ENCODE measurements around the gene ZMYND11. TPM values are rescaled to one million over a fixed set of nuclear protein-coding genes. Genes with fewer than 3 reads are reported as not detected.

The ZMYND11 gene
- total and polyA plus RNA-seq, 9 of the 15 experiments (the other 6 are each of a cell fraction or from before 2014, with no cell fraction given): 2.7 to 13.8 (median 8.8) TPM

DNA sequence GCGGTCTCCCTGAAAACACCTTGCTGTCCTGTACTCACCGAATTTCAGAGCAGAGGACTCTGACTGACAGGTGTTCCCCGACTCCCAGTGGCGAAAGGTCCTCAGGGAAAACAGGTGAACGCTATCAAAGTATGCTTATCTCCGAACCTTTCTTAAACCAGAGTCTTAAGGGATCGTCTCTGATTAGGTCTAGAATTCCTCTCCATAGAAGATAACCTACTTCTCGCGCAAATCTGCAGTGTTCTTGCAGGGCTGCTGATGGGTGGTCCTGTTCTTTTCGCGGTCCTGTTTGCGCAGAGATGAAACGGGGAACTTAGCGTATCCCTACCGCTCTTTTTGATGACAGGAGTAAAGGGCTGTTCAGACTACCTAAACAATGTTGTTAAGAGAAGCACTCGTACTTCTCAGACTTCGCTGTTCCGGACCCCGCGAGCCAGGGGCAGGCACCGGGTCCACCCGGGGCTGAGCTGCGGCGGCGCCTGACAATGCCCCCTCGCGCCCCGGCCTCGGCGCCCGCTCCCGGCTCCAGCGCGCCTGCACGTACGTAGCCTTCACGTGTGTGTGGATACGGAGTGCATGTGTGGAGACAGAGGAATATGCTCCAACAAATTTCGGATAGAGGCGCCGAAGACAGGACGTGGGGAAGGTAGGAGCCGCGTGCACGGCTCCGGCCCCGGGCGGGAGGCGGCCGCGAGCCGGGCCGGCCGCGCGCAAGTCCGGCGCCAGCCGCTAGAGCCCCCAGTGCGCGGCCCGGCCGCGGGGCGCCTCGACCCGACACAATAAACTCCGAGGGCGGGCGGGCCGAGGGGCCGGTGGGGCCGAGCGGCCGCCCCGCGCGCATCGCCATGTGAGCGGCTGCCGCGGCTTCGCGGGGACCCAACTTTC, 766 bp upstream of the ZMYND11 start (continued):
- TF ChIP-seq NONO (IDR thresholded peaks at IDR 0.05; ENCODE audit: low read depth in 2 of 2, low read length in 1 of 2) (no peak), ZBTB11 (CRISPR knock-in tag; IDR thresholded peaks at IDR 0.05) (no peak), ZNF324 (CRISPR knock-in tag; IDR thresholded peaks at IDR 0.05) (no peak), NRF1 (conservative IDR thresholded peaks at IDR 0.05 in 1 of 2, IDR thresholded peaks at IDR 0.05 in 1 of 2) (0 out of 4 replicates have a peak, but pooled peaks have one; percentile 14 to 38), ZNF165 (CRISPR knock-in tag; IDR thresholded peaks at IDR 0.05; ENCODE audit: borderline replicate concordance) (no peak), CTBP1 (IDR thresholded peaks at IDR 0.05; ENCODE audit: borderline replicate concordance) (no peak), RBM14 (IDR thresholded peaks at IDR 0.05; ENCODE audit: borderline replicate concordance, insufficient read depth, low read depth, low read length) (no peak), BRF2 (IDR thresholded peaks at IDR 0.05; ENCODE audit: borderline replicate concordance, insufficient read depth, insufficient read length) (no peak), EWSR1 (IDR thresholded peaks at IDR 0.05; ENCODE audit: borderline replicate concordance, low read depth, partially characterized antibody) (no peak), RCOR1 (IDR thresholded peaks at IDR 0.05; ENCODE audit: borderline replicate concordance in 1 of 2, low read depth in 2 of 2, low read length in 2 of 2) (no peak), CHD4 (IDR thresholded peaks at IDR 0.05; ENCODE audit: insufficient read depth, insufficient replicate concordance, low read depth, low read length, poor library complexity, severe bottlenecking) (no peak)
- TF ChIP-seq, protein P1, sequence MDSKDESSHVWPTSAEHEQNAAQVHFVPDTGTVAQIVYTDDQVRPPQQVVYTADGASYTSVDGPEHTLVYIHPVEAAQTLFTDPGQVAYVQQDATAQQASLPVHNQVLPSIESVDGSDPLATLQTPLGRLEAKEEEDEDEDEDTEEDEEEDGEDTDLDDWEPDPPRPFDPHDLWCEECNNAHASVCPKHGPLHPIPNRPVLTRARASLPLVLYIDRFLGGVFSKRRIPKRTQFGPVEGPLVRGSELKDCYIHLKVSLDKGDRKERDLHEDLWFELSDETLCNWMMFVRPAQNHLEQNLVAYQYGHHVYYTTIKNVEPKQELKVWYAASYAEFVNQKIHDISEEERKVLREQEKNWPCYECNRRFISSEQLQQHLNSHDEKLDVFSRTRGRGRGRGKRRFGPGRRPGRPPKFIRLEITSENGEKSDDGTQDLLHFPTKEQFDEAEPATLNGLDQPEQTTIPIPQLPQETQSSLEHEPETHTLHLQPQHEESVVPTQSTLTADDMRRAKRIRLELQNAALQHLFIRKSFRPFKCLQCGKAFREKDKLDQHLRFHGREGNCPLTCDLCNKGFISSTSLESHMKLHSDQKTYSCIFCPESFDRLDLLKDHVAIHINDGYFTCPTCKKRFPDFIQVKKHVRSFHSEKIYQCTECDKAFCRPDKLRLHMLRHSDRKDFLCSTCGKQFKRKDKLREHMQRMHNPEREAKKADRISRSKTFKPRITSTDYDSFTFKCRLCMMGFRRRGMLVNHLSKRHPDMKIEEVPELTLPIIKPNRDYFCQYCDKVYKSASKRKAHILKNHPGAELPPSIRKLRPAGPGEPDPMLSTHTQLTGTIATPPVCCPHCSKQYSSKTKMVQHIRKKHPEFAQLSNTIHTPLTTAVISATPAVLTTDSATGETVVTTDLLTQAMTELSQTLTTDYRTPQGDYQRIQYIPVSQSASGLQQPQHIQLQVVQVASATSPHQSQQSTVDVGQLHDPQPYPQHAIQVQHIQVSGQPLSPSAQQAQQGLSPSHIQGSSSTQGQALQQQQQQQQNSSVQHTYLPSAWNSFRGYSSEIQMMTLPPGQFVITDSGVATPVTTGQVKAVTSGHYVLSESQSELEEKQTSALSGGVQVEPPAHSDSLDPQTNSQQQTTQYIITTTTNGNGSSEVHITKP (IDR thresholded peaks at IDR 0.05; ENCODE audit: partially characterized antibody): no peak
- TF ChIP-seq, protein P2, sequence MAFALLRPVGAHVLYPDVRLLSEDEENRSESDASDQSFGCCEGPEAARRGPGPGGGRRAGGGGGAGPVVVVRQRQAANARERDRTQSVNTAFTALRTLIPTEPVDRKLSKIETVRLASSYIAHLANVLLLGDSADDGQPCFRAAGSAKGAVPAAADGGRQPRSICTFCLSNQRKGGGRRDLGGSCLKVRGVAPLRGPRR (CRISPR knock-in tag; IDR thresholded peaks at IDR 0.05): no peak
- TF ChIP-seq, protein P3, sequence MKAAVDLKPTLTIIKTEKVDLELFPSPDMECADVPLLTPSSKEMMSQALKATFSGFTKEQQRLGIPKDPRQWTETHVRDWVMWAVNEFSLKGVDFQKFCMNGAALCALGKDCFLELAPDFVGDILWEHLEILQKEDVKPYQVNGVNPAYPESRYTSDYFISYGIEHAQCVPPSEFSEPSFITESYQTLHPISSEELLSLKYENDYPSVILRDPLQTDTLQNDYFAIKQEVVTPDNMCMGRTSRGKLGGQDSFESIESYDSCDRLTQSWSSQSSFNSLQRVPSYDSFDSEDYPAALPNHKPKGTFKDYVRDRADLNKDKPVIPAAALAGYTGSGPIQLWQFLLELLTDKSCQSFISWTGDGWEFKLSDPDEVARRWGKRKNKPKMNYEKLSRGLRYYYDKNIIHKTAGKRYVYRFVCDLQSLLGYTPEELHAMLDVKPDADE (conservative IDR thresholded peaks at IDR 0.05; ENCODE audit: control insufficient read depth, low read depth, low read length): no peak

All from K562 (cell line).